K562 (cell line): Measurements from ENCODE around the gene CXCL12. TPM values are rescaled to one million over a fixed set of nuclear protein-coding genes. Genes with fewer than 3 reads are reported as not detected.

ENCODE experiments used
- ATAC-seq: fragments of 200-7000 bp; cut with Tn5 transposase; 3 replicates; pipeline ENCODE4 v1.9.1; 2020; ENCODE audit warnings: moderate library complexity
- BruUV-seq: library from RNA; stranded (reverse); fragments of 400-500 nt; replicated peaks from 2 replicates; lab custom pipeline; 2021; lab: Mats Ljungman, UMichigan
- CTCF ChIA-PET: fragments of 300-600 bp; formaldehyde crosslinking; extraction: SDS; loops from one replicate; lab custom pipeline; 2021; ENCODE audit warnings: low intra/inter-chr PET ratio; lab: Yijun Ruan, JAX
- POLR2A ChIA-PET: fragments of 300-600, 350-650 bp; sonication (Branson Sonifier 250); formaldehyde crosslinking; extraction: SDS; loops from one replicate; lab custom pipeline; 2021; ENCODE audit warnings: antibody characterized with exemption, inconsistent platforms; lab: Yijun Ruan, JAX
- DNase-seq, 4 experiments: peaks; one replicate each; pipeline versions ENCODE4 v3.0.0 to v3.0.0-alpha.2; 2011 to 2018; ENCODE audit warnings: low spot score in 3 of 4, mixed read lengths in 3 of 4; ENCODE audit errors: extremely low read depth in 1 of 4
- FAIRE-seq: peaks from 2 replicates; lab custom pipeline; 2011; peaks lifted over from hg19 to GRCh38; lab: Jason Lieb, UNC
- H2AFZ ChIP-seq: 2 replicates; pipeline ENCODE4 v1.6.0; 2011; ENCODE audit warnings: low read depth, low read length, control low read depth, inconsistent platforms
- H3K27ac ChIP-seq: fragments of 200-600 bp; 3 replicates; pipeline ENCODE4 v1.8.0; 2011; ENCODE audit warnings: low read depth, mild to moderate bottlenecking, control low read depth, inconsistent platforms, low read length, moderate library complexity, mixed read lengths; ENCODE audit errors: extremely low read depth
- H3K27me3 ChIP-seq, 2 experiments: fragments of 300-600 bp in 1 of 2; 2 replicates in 1 of 2; 3 replicates in 1 of 2; pipeline versions ENCODE4 v1.6.0 to v1.8.0; 2011; ENCODE audit warnings: inconsistent platforms in 2 of 2, low read length in 2 of 2, mild to moderate bottlenecking in 1 of 2, mixed read lengths in 1 of 2, moderate library complexity in 1 of 2; ENCODE audit not compliant: control insufficient read depth in 2 of 2, insufficient read depth in 2 of 2
- H3K36me3 ChIP-seq: fragments of 300-600 bp; 3 replicates; pipeline ENCODE4 v1.8.0; 2011; ENCODE audit warnings: mild to moderate bottlenecking, low read length, inconsistent platforms; ENCODE audit not compliant: control insufficient read depth, insufficient read depth
- H3K4me1 ChIP-seq, 2 experiments: fragments of 200-600 bp in 1 of 2; replicated peaks in 1 of 2; 2 replicates in 1 of 2; 3 replicates in 1 of 2; pipeline versions ENCODE4 v1.5.1 to v1.8.0; 2011; ENCODE audit warnings: inconsistent platforms in 2 of 2, low read length in 2 of 2, mild to moderate bottlenecking in 1 of 2, mixed read lengths in 1 of 2, moderate library complexity in 1 of 2; ENCODE audit not compliant: control insufficient read depth in 2 of 2, insufficient read depth in 2 of 2
- H3K4me2 ChIP-seq: 2 replicates; pipeline ENCODE4 v1.6.1; 2011; ENCODE audit warnings: low read length, control low read depth, inconsistent platforms, mixed read lengths; ENCODE audit not compliant: insufficient read depth
- H3K4me3 ChIP-seq: fragments of 200-600 bp; sonication (generic), shearing (Covaris generic); 2 replicates; pipeline ENCODE4 v1.5.1; 2016; ENCODE audit warnings: control low read depth, inconsistent platforms
- H3K79me2 ChIP-seq: fragments of 200-600 bp; 3 replicates; pipeline ENCODE4 v1.8.0; 2011; ENCODE audit warnings: low read length, inconsistent platforms; ENCODE audit not compliant: control insufficient read depth, insufficient read depth
- H3K9ac ChIP-seq, 2 experiments: 2 replicates each; pipeline versions ENCODE4 v1.6.0 to v1.6.1; 2011; ENCODE audit warnings: low read depth in 2 of 2, low read length in 2 of 2, control low read depth in 1 of 2, inconsistent platforms in 1 of 2, mild to moderate bottlenecking in 1 of 2, mixed read lengths in 1 of 2; ENCODE audit not compliant: insufficient read depth in 1 of 2
- H3K9me1 ChIP-seq: one replicate; pipeline ENCODE4 v1.6.0; 2011; ENCODE audit warnings: inconsistent platforms, mild to moderate bottlenecking, low read length, moderate library complexity; ENCODE audit not compliant: control insufficient read depth, insufficient read depth
- H3K9me3 ChIP-seq: replicated peaks from 2 replicates; pipeline ENCODE4 v1.5.1; 2011; ENCODE audit warnings: low read depth, low read length, inconsistent platforms; ENCODE audit not compliant: control insufficient read depth, insufficient read depth
- H4K20me1 ChIP-seq: replicated peaks from 2 replicates; pipeline ENCODE4 v1.6.1; 2011; ENCODE audit warnings: low read length, inconsistent platforms, mixed read lengths; ENCODE audit not compliant: control insufficient read depth, insufficient read depth
- GABPB2 ChIP-seq: fragments of 250-450 bp; sonication (Bioruptor Pico); conservative IDR thresholded peaks from 2 replicates; pipeline ENCODE4 v1.5.1; 2021; ENCODE audit warnings: mild to moderate bottlenecking
- HBP1 ChIP-seq: fragments of 450-650 bp; formaldehyde crosslinking; IDR thresholded peaks from 2 replicates; pipeline ENCODE4 v1.4.0; 2022; ENCODE audit warnings: missing genetic modification characterization
- LCOR ChIP-seq: sonication (generic); formaldehyde crosslinking; IDR thresholded peaks from 2 replicates; pipeline ENCODE4 v1.8.0; 2022; ENCODE audit warnings: mild to moderate bottlenecking, missing genetic modification reagents
- WGBS: fragments of 100-300 bp; shearing (Covaris generic); methylation state at CpG from one replicate; pipeline ENCODE4 v1.1.6; 2016; ENCODE audit warnings: low coverage, mixed read lengths; ENCODE audit not compliant: insufficient coverage; ENCODE audit errors: missing lambda C conversion rate; 5-methylcytosine and 5-hydroxymethylcytosine counted together
- in situ Hi-C: fragments of 300-500 bp; cut with MboI; formaldehyde crosslinking; loops from 4 replicates; pipeline ENCODE4 v1.15.0; 2018; ENCODE audit warnings: inconsistent platforms, mixed read lengths
- intact Hi-C: fragments of 100-400 bp; cut with micrococcal nuclease; formaldehyde crosslinking; loops from 2 replicates; pipeline ENCODE4 v1.14.2; 2022
- polyA plus RNA-seq, 8 experiments: library from polyadenylated mRNA; depleted of rRNA in 4 of 8; stranded (reverse) in 5 of 8; unstranded in 3 of 8; fragments of >200 nt; fragmentation: Nextera tagmentation in 2 of 8; fragmentation: Illumina TruSeq in 1 of 8; extraction: Ambion mirVana in 2 of 8; extraction: Trizol in 1 of 8; gene quantifications; 2 replicates each; pipeline versions ENCODE4 v1.2.1 to v1.2.3, GENCODE V29; 2011 to 2014; ENCODE audit warnings: inconsistent platforms in 1 of 8, missing spikeins in 1 of 8
- total RNA-seq, 7 experiments: library from RNA; depleted of rRNA in 6 of 7; stranded (reverse); fragments of >200 nt in 6 of 7; fragmentation: Illumina TruSeq in 2 of 7; extraction: Trizol in 2 of 7; gene quantifications; 2 replicates each; pipeline versions ENCODE4 v1.2.1 to v1.2.3, GENCODE V29; 2011 to 2021; ENCODE audit warnings: low replicate concordance in 1 of 7

Gene CXCL12
- total and polyA plus RNA-seq, 9 of the 15 experiments (the other 6 are each of a cell fraction or from before 2014, with no cell fraction given): 0.18 TPM; not detected in 8

DNA sequence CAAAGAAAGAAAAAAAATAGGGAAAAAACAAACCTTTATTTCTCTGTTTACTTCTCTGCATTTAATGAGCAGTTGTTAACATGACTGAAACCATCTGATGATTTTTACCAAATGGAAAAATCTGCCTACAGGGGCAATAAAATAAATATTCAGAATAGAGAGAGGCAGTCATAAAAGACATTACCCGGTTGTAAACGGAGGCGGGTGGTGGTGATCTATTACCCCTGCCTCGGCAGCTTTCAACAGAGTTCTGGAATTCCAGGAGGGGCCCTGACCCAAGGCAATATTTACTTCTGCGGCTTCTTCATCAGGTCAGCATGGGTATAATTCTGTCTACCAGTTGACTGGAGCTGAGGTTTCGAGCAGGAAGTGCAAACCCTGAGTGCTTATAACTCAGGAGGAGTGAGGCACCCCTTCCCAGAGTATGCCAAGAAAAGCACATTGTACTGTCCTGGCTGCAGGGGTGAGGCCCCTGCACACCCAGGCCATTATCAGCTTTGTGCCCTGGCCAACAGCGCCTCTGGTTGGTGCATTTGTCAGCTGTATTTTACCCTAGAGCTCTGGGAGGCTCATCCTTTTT lies 8.2 kb upstream of the CXCL12 start (continued):
- TF ChIP-seq LCOR (CRISPR knock-in tag): no peak

DNA sequence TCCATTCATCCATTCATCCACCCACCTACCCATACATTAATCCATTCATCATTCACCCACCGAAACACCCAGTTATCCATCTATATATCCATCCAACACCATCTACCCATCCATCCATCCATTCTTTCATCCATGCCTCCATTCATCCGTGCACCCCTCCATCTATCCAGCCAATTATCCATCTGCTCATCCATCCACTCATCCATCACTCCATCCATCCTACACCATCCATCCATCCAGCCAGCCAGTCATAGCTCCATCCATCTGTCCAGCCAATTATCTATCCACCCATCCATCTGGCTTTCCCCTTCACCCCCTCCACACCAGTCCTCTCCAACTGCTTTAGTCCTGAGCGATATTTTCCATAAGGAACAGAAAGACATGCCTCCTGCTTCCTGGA lies 7.5 kb upstream of the CXCL12 start:
- WGBS: 0% methylated on average over 3 of the region's 3 CpGs
- H2AFZ ChIP-seq: no peak overlapping the region
- TF ChIP-seq GABPB2 (CRISPR knock-in tag) (no peak), HBP1 (CRISPR knock-in tag) (0 out of 2 replicates have a peak, but pooled peaks have one; percentile 43)
- TF ChIP-seq, all 486 proteins: peak for 1
- ATAC-seq (no peak), DNase-seq (no peak), FAIRE-seq (no peak)
- intact Hi-C loops: no loop called here
- no peak overlapping the region for H3K27ac ChIP-seq
- no peaks in the 10 kb centered on the region for H3K9me1 ChIP-seq
- in situ Hi-C loops: no loop called here
- no peaks in the 10 kb centered on the region for H3K9me3 ChIP-seq
- no peak overlapping the region for H3K4me2 ChIP-seq
- H3K9ac ChIP-seq: no peak overlapping the region
- H3K4me1 ChIP-seq: no peaks in the 10 kb centered on the region
- H3K27me3 ChIP-seq: peaks cover 0 to 33% of the 10 kb centered on the region in 2 experiments; a peak in 1 of 5 replicates
- no peak overlapping the region for H3K4me3 ChIP-seq
- CTCF ChIA-PET: no interaction called here
- BruUV-seq: no TSS peak
- no peaks in the 10 kb centered on the region for H4K20me1 ChIP-seq
- no peaks in the 10 kb centered on the region for H3K36me3 ChIP-seq
- POLR2A ChIA-PET: interaction anchor here (1.4 kb wide), 1 partner anchor 8 kb away, joined by 4 read pairs; no protein-coding TSS in a partner anchor
- no peaks in the 10 kb centered on the region for H3K79me2 ChIP-seq
